GM19395 (cell line): ENCODE results near the gene CACNA1C.
"Not testable (repeated sequence)": the region's sequence is repeated elsewhere in the genome, so short reads cannot be mapped to it uniquely, and the experiment has no call there.

Experiments
- ATAC-seq: cut with Tn5 transposase; IDR thresholded peaks from one replicate; pipeline ENCODE4 v1.9.1; 2021; ENCODE audit warnings: mild to moderate bottlenecking, moderate library complexity; ENCODE audit not compliant: unreplicated experiment

Gene CACNA1C

GRCh38 chr12:2248087-2248900 is 195.5 kb downstream of the CACNA1C start:
- no peak for ATAC-seq

- peak; percentile 87 for ATAC-seq
Measured at GRCh38 chr12:2248901-2249381, 196.2 kb downstream of the CACNA1C start.

GRCh38 chr12:2250797-2251196 is 198.0 kb downstream of the CACNA1C start:
- no peak for ATAC-seq

- no peak for ATAC-seq
Measured at GRCh38 chr12:2251526-2252209, 198.9 kb downstream of the CACNA1C start.

GRCh38 chr12:2255311-2255710 is 202.5 kb downstream of the CACNA1C start:
- no peak for ATAC-seq

GRCh38 chr12:2255731-2256130 is 202.9 kb downstream of the CACNA1C start:
- not testable (repeated sequence) for ATAC-seq

- ATAC-seq: no peak
Measured at GRCh38 chr12:2256453-2256852, 203.7 kb downstream of the CACNA1C start.

- no peak for ATAC-seq
Measured at GRCh38 chr12:2256915-2257314, 204.1 kb downstream of the CACNA1C start.

- ATAC-seq: no peak
Measured at GRCh38 chr12:2258025-2258424, 205.2 kb downstream of the CACNA1C start.

- ATAC-seq: no peak
Measured at GRCh38 chr12:2259369-2259768, 206.6 kb downstream of the CACNA1C start.

- no peak for ATAC-seq
Measured at GRCh38 chr12:2260441-2260840, 207.7 kb downstream of the CACNA1C start.

GRCh38 chr12:2261708-2262107 is 208.9 kb downstream of the CACNA1C start:
- ATAC-seq: no peak

GRCh38 chr12:2262449-2262848 is 209.7 kb downstream of the CACNA1C start:
- no peak for ATAC-seq

GRCh38 chr12:2263901-2264300 is 211.1 kb downstream of the CACNA1C start:
- ATAC-seq: no peak

- ATAC-seq: no peak
Measured at GRCh38 chr12:2264651-2265232, 212.0 kb downstream of the CACNA1C start.

GRCh38 chr12:2265461-2266167 is 212.8 kb downstream of the CACNA1C start:
- ATAC-seq: no peak

- ATAC-seq: no peak
Measured at GRCh38 chr12:2266666-2267620, 214.2 kb downstream of the CACNA1C start.

GRCh38 chr12:2267703-2268470 is 215.1 kb downstream of the CACNA1C start:
- no peak for ATAC-seq
